Parathyroid adenoma (tissue), 2 donors: Measurements from ENCODE around the gene ALOX15B.

Experiments
- H2AFZ ChIP-seq: fragments of 300-600 bp; sonication (generic); one replicate; pipeline ENCODE4 v1.7.0; 2017; ENCODE audit warnings: antibody characterized with exemption, mild to moderate bottlenecking
- H3K27ac ChIP-seq: fragments of 300-600 bp; sonication (generic); one replicate; pipeline ENCODE4 v1.7.0; 2017
- H3K27me3 ChIP-seq: fragments of 300-600 bp; sonication (generic); one replicate; pipeline ENCODE4 v1.7.0; 2017; ENCODE audit warnings: low read length; ENCODE audit not compliant: control insufficient read depth, insufficient read depth
- H3K36me3 ChIP-seq: fragments of 300-600 bp; sonication (generic); one replicate; pipeline ENCODE4 v1.7.0; 2017; ENCODE audit warnings: low read length; ENCODE audit not compliant: control insufficient read depth, insufficient read depth
- H3K4me1 ChIP-seq: fragments of 300-600 bp; sonication (generic); one replicate; pipeline ENCODE4 v1.7.0; 2017; ENCODE audit warnings: control low read depth
- H3K4me2 ChIP-seq: fragments of 300-600 bp; sonication (generic); one replicate; pipeline ENCODE4 v1.7.0; 2017; ENCODE audit warnings: low read length
- H3K4me3 ChIP-seq: fragments of 300-600 bp; sonication (generic); one replicate; pipeline ENCODE4 v1.7.0; 2017; ENCODE audit warnings: low read depth, low read length
- H3K79me2 ChIP-seq: fragments of 300-600 bp; sonication (generic); one replicate; pipeline ENCODE4 v1.7.0; 2017; ENCODE audit warnings: control low read depth
- H3K9ac ChIP-seq: fragments of 300-600 bp; sonication (generic); one replicate; pipeline ENCODE4 v1.7.0; 2017; ENCODE audit warnings: mild to moderate bottlenecking
- H3K9me3 ChIP-seq: fragments of 300-600 bp; sonication (generic); one replicate; pipeline ENCODE4 v1.7.0; 2017; ENCODE audit warnings: low read length; ENCODE audit not compliant: control insufficient read depth
- TF ChIP-seq, protein P1 (sequence below): fragments of 300-600 bp; sonication (generic); IDR thresholded peaks from one replicate; pipeline ENCODE4 v1.7.0; 2017; ENCODE audit warnings: antibody characterized with exemption, mild to moderate bottlenecking
- donor health status: primary hyperparathyroidism.

ALOX15B gene

GRCh38 chr17:8056232-8056975 is 17.5 kb downstream of the ALOX15B start:
- H3K79me2 ChIP-seq: no peaks in the 10 kb centered on the region
- no peak overlapping the region for H3K4me2 ChIP-seq
- H3K9ac ChIP-seq: no peak overlapping the region
- H3K27me3 ChIP-seq: no peaks in the 10 kb centered on the region
- H3K4me3 ChIP-seq: no peak overlapping the region
- H2AFZ ChIP-seq: no peak overlapping the region
- no peaks in the 10 kb centered on the region for H3K9me3 ChIP-seq
- TF ChIP-seq, protein P1, sequence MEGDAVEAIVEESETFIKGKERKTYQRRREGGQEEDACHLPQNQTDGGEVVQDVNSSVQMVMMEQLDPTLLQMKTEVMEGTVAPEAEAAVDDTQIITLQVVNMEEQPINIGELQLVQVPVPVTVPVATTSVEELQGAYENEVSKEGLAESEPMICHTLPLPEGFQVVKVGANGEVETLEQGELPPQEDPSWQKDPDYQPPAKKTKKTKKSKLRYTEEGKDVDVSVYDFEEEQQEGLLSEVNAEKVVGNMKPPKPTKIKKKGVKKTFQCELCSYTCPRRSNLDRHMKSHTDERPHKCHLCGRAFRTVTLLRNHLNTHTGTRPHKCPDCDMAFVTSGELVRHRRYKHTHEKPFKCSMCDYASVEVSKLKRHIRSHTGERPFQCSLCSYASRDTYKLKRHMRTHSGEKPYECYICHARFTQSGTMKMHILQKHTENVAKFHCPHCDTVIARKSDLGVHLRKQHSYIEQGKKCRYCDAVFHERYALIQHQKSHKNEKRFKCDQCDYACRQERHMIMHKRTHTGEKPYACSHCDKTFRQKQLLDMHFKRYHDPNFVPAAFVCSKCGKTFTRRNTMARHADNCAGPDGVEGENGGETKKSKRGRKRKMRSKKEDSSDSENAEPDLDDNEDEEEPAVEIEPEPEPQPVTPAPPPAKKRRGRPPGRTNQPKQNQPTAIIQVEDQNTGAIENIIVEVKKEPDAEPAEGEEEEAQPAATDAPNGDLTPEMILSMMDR: no peak
- H3K4me1 ChIP-seq: peaks cover 5% of the 10 kb centered on the region
- H3K36me3 ChIP-seq: no peaks in the 10 kb centered on the region
- H3K27ac ChIP-seq: no peak overlapping the region

DNA sequence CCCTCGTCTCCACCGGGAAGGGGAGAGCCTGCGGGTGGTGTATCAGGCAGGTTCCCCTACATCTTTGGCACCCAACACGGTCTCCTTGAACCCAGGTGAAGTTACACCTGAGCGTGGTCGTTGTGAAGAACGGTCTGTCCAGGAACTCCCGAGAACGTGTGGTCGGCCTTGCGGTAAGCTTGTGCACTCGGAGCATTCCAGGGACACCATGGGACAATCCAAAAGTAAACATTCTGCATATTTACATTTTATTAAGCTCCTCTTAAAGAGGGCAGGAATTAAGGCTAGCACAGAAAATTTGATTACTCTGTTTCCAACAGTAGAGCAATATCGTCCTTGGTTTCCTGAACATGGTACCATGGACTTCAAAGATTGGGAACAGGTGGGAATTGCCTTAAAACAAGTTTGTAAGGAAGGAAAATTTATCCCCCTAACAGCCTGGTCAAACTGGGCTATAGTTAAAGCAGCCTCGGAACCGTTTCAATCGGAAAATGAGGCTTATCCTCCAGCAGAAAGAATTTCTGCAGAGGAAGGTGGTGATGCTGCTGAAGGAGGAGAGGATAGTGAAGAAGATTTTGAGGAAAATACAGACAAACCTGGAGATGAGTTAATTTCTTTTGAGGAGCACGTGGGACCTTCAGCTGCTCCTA is 18.2 kb downstream of the ALOX15B start:
- Histone ChIP-seq H3K4me2 (no peak overlapping the region), H3K27me3 (no peaks in the 10 kb centered on the region), H3K79me2 (no peaks in the 10 kb centered on the region), H3K36me3 (no peaks in the 10 kb centered on the region), H3K4me1 (peaks cover 5% of the 10 kb centered on the region), H3K4me3 (peak overlapping the region; percentile 0), H3K9me3 (no peaks in the 10 kb centered on the region), H2AFZ (no peak overlapping the region), H3K9ac (no peak overlapping the region), H3K27ac (no peak overlapping the region)
- TF ChIP-seq, protein P1: no peak

DNA sequence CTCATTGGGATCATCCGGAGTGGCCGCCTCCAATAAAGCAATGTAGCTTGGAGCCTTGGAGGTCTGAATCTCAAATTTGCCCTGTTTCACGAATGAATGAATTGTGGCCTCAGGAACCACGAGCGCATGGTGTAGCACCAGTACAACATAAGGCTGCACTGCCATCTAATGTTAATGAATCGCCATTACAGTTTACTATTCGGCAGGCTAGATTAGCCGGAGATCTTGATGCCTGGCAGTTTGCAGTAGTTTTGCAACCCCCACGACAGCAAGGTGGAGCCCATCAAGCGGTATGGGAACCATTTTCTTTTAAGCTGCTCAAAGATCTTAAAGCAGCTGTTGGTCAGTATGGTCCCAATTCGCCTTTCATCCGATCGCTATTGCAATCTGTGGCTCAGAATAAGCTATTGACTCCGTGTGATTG is 18.8 kb downstream of the ALOX15B start:
- no peaks in the 10 kb centered on the region for H3K27me3 ChIP-seq
- no peak overlapping the region for H2AFZ ChIP-seq
- H3K4me3 ChIP-seq: peak overlapping the region; percentile 0
- H3K27ac ChIP-seq: no peak overlapping the region
- H3K9ac ChIP-seq: no peak overlapping the region
- no peak overlapping the region for H3K4me2 ChIP-seq
- no peaks in the 10 kb centered on the region for H3K9me3 ChIP-seq
- peaks cover 8% of the 10 kb centered on the region for H3K4me1 ChIP-seq
- TF ChIP-seq, protein P1: peak; percentile 75
- H3K79me2 ChIP-seq: no peaks in the 10 kb centered on the region
- H3K36me3 ChIP-seq: no peaks in the 10 kb centered on the region

DNA sequence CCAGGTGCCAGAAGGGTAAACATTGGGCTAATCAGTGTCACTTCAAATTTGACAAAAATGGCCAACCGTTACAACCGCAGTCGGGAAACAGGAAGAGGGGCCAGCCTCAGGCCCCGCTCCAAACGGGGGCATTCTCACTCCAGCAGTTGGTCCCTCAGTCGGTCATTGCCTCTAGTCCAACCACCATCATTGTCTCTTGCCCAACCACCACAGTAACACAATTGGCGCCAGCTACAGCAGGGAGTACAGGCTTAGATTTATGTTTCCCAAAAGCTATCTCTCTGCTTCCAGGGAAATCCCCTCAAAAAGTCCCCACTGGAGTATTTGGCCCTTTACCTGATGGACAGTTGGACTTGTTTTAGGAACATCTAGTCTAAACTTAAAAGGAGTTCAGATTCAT is 20.3 kb downstream of the ALOX15B start:
- H3K27me3 ChIP-seq: no peaks in the 10 kb centered on the region

More for the DNA sequence above, 20.3 kb downstream of the ALOX15B start:
- Histone ChIP-seq H3K4me2 (no peak overlapping the region), H3K27ac (no peak overlapping the region), H3K4me1 (peaks cover 11% of the 10 kb centered on the region), H3K36me3 (no peaks in the 10 kb centered on the region), H3K9me3 (no peaks in the 10 kb centered on the region), H3K79me2 (no peaks in the 10 kb centered on the region), H3K4me3 (no peak overlapping the region), H3K9ac (no peak overlapping the region), H2AFZ (no peak overlapping the region)
- TF ChIP-seq, protein P1: no peak
